GM03348 (cell line): ENCODE data around the gene IFI30.

Experiments
- DNase-seq: peaks from one replicate; pipeline ENCODE4 v3.0.0; 2012; ENCODE audit warnings: low spot score

The IFI30 gene

DNA sequence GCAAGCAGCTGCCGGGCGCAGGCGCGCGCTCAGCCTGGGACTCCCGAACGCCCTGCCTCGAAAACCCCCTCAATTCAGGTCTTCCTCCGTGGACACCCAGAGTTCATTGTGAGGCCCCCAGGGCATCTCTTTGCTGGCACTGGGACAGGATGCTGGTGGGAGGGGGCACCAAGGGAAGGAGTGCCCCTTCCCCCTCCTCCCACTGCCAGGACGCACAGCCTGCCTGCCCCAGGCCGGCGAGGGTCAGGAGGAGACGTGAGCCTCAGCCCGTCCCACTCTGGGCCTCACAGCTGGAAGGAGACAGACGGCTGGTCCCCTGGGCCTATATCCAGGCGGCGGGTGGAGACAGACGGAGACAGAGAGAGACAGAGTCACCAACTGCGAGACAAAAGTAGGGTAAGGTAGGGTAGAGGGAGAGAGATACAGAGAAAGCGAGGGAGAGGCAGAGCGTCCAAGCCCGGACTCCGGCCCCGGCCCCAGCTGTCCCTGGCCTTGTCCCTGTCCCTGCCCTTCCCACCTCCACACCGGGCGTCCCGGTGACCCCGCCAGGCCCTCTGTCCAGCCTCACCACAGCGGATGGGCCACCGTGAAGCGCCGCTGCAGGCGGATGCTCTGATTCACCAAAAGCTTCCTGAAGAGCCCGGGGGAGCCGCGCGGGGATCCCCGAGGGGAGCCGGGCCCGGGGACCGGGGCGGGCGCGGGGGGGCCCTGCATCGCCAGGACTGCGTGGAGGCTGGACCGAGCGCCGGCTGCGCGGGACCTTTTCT lies 52.3 kb downstream of the IFI30 start, which contains the start of gene PDE4C:
PDE4C (minus strand) TSS at position 737 of the 767 bp plus-strand sequence; CDS start at position 714, 23 bp downstream.
- no peak for DNase-seq

DNA sequence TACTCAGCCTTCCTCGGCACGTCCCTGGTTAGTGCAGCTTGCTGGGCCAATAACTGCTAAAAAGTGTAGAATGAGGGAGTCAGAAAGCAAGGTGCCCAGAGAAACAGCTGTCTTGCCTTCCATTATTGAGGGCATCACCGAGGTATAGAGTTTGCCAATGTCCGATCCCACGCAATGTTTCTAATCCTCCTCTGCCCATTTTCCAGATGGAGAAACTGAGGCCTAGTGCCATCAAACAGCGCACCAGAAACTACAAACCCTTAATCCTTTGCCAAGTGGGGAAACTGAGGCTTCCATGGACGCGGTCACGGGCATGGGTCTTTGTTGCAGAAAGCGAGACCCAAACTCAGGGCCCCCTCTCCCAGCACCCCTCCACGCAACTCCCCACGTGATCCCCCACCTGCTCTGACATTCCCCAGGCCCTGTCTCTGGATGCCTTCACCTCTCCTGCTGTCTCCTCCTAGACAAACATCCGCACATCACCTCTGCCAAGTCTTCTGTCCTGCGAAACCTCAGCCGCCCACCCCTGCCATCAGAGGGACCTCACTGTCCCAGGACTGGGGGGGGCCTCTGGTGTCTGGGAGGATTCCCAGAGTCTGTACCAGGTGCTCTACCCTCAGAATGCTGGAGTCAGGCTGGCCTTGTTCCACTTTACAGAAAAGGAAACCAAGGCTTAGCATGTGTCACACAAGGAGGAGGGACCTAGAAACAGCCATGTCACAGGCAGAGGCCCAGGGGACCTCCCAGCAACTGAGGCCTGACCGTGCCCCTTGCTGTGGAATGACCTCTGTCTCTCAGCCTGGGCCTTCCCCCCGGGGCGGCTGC lies 53.6 kb downstream of the IFI30 start:
- no peak for DNase-seq
